Gastrocnemius medialis (tissue), 4 donors: ENCODE measurements around the gene MCAM. TPM values are rescaled to one million over a fixed set of nuclear protein-coding genes. Genes with fewer than 3 reads are reported as not detected.

Experiments
- ATAC-seq, 2 donors: fragments of 150-250 bp; one replicate each; pipeline ENCODE4 v1.9.1; 2016
- DNase-seq, 2 donors: peaks; one replicate each; pipeline ENCODE4 v3.0.0-alpha.2; 2019
- H3K27ac ChIP-seq, 4 donors: fragments of 200-600 bp; sonication (generic); 1 replicate in 1 of 4; 2 replicates in 3 of 4; pipeline ENCODE4 v1.5.1; 2016 to 2018; ENCODE audit warnings: mild to moderate bottlenecking in 2 of 4, moderate library complexity in 1 of 4
- H3K27me3 ChIP-seq, 3 donors: fragments of 200-600 bp; sonication (generic) in 2 of 3; 1 replicate in 1 of 3; 2 replicates in 2 of 3; pipeline versions ENCODE4 v1.5.1 to v1.6.0; 2016 to 2019; ENCODE audit warnings: mild to moderate bottlenecking in 1 of 3, moderate library complexity in 1 of 3
- H3K36me3 ChIP-seq, 2 donors: fragments of 200-600 bp; sonication (generic) in 1 of 2; one replicate each; pipeline ENCODE4 v1.5.1; 2017 to 2018
- H3K4me1 ChIP-seq, 2 donors: fragments of 200-600 bp; sonication (generic) in 1 of 2; one replicate each; pipeline ENCODE4 v1.5.1; 2016 to 2017; ENCODE audit warnings: mild to moderate bottlenecking in 2 of 2
- H3K4me3 ChIP-seq, 4 donors: fragments of 200-600 bp; sonication (generic) in 3 of 4; 1 replicate in 1 of 4; 2 replicates in 3 of 4; pipeline ENCODE4 v1.5.1; 2016 to 2019; ENCODE audit warnings: mild to moderate bottlenecking in 2 of 4
- H3K9me3 ChIP-seq, 3 donors: fragments of 200-600 bp; sonication (generic) in 2 of 3; 1 replicate in 1 of 3; 2 replicates in 2 of 3; pipeline ENCODE4 v1.5.1; 2016 to 2019
- CTCF ChIP-seq, 5 experiments: fragments of 450-650 bp in 3 of 5; fragments of 200-600 bp in 2 of 5; sonication (generic) in 2 of 5; IDR thresholded peaks in 4 of 5; conservative IDR thresholded peaks in 1 of 5; 1 replicate in 4 of 5; 2 replicates in 1 of 5; pipeline ENCODE4 v1.5.1; 2016 to 2019; ENCODE audit warnings: antibody characterized with exemption in 5 of 5, mild to moderate bottlenecking in 3 of 5, moderate library complexity in 3 of 5
- POLR2A ChIP-seq, 2 donors: fragments of 450-650 bp; IDR thresholded peaks; one replicate each; pipeline ENCODE4 v1.6.1; 2017; ENCODE audit warnings: antibody characterized with exemption in 2 of 2, mild to moderate bottlenecking in 2 of 2, moderate library complexity in 2 of 2
- in situ Hi-C, 4 donors: fragments of 200-750 bp; cut with MboI; loops; one replicate each; pipeline versions ENCODE4 v1.15.0 to v1.8.0; 2017; ENCODE audit warnings: low sequenced_read_pairs in 4 of 4
- intact Hi-C: fragments of 100-400 bp; cut with DNase I; formaldehyde crosslinking; loops from one replicate; pipeline ENCODE4 v1.15.1; 2023; ENCODE audit warnings: low total_unique reads
- total RNA-seq, 4 donors: library from RNA; depleted of rRNA; stranded (reverse); fragments of >200 nt; gene quantifications; one replicate each; pipeline versions ENCODE4 v1.1.0 to v1.2.3, GENCODE V29; 2016

MCAM gene
- total RNA-seq, 4 donors from 2014 or later = 22.6 to 193 (median 123) TPM

GRCh38 chr11:119351232-119351631 lies 34.3 kb upstream of the MCAM start:
- no peak for TF ChIP-seq POLR2A (IDR thresholded peaks at IDR 0.05)
- no peak for TF ChIP-seq CTCF (IDR thresholded peaks at IDR 0.05 in 4 of 5, conservative IDR thresholded peaks at IDR 0.05 in 1 of 5)
- no peak overlapping the region for H3K4me3 ChIP-seq
- no peak overlapping the region for H3K27ac ChIP-seq
- intact Hi-C loops (no loop called here), in situ Hi-C loops (loop anchor here in 1 of 4 donors (10.0 kb wide), 1 partner anchor 124 kb away; no protein-coding TSS in a partner anchor)
- H3K36me3 ChIP-seq = peaks cover 0 to 8% of the 10 kb centered on the region in 2 donors
- H3K9me3 ChIP-seq = no peaks in the 10 kb centered on the region
- H3K4me1 ChIP-seq = peaks cover 11 to 16% of the 10 kb centered on the region in 2 donors
- no peak for DNase-seq
- no peaks in the 10 kb centered on the region for H3K27me3 ChIP-seq
- no peak for ATAC-seq

- H3K4me1 ChIP-seq = peaks cover 5 to 7% of the 10 kb centered on the region in 2 donors
- H3K27ac ChIP-seq = no peak overlapping the region
- H3K27me3 ChIP-seq = no peaks in the 10 kb centered on the region
- H3K36me3 ChIP-seq = peaks cover 0 to 4% of the 10 kb centered on the region in 2 donors
- no peak for DNase-seq
- TF ChIP-seq POLR2A (IDR thresholded peaks at IDR 0.05) (no peak), CTCF (IDR thresholded peaks at IDR 0.05 in 4 of 5, conservative IDR thresholded peaks at IDR 0.05 in 1 of 5) (no peak)
- in situ Hi-C loops = loop anchor here in 1 of 4 donors (10.0 kb wide), 1 partner anchor 124 kb away; no protein-coding TSS in a partner anchor
- intact Hi-C loops = no loop called here
- no peaks in the 10 kb centered on the region for H3K9me3 ChIP-seq
- H3K4me3 ChIP-seq = no peak overlapping the region
- ATAC-seq = no peak
These were observed 33.4 kb upstream of the MCAM start for GRCh38 chr11:119350302-119350701.

- TF ChIP-seq POLR2A (IDR thresholded peaks at IDR 0.05) (no peak), CTCF (IDR thresholded peaks at IDR 0.05 in 4 of 5, conservative IDR thresholded peaks at IDR 0.05 in 1 of 5) (no peak)
- H3K4me3 ChIP-seq = no peak overlapping the region
- DNase-seq (peak in 1 of 2 donors; percentile 18), ATAC-seq (peak; percentile 30 to 47)
- intact Hi-C loops = no loop called here
- no peaks in the 10 kb centered on the region for H3K9me3 ChIP-seq
- H3K36me3 ChIP-seq = no peaks in the 10 kb centered on the region
- no peaks in the 10 kb centered on the region for H3K27me3 ChIP-seq
- peak overlapping the region in 2 of 4 donors; percentile 18 to 43 for H3K27ac ChIP-seq
- peaks cover under 1 to 6% of the 10 kb centered on the region in 2 donors for H3K4me1 ChIP-seq
- in situ Hi-C loops = no loop called here
These were observed 31.1 kb upstream of the MCAM start for GRCh38 chr11:119347940-119348605.

GRCh38 chr11:119347242-119347641 lies 30.3 kb upstream of the MCAM start:
- peak in 1 of 2 donors; percentile 14 for DNase-seq
- intact Hi-C loops = no loop called here
- H3K27me3 ChIP-seq = no peaks in the 10 kb centered on the region
- TF ChIP-seq CTCF (IDR thresholded peaks at IDR 0.05 in 4 of 5, conservative IDR thresholded peaks at IDR 0.05 in 1 of 5) = no peak
- TF ChIP-seq POLR2A (IDR thresholded peaks at IDR 0.05) = no peak
- peak; percentile 29 to 32 for ATAC-seq
- no peaks in the 10 kb centered on the region for H3K36me3 ChIP-seq
- in situ Hi-C loops = no loop called here
- H3K9me3 ChIP-seq = no peaks in the 10 kb centered on the region
- peak overlapping the region in 2 of 4 donors; percentile 18 to 43 for H3K27ac ChIP-seq
- peaks cover 0 to 6% of the 10 kb centered on the region in 2 donors for H3K4me1 ChIP-seq
- no peak overlapping the region for H3K4me3 ChIP-seq
